ENCODE results near the gene LRRC55. TPM values are rescaled to one million over a fixed set of nuclear protein-coding genes. Genes with fewer than 3 reads are reported as not detected.

The LRRC55 gene
- total RNA-seq, 1 experiment from 2014 or later, result not detected

- Histone ChIP-seq H3K79me2 (ENCODE audit: insufficient read depth, low read length) (no peaks in the 10 kb centered on the region), H2AFZ (ENCODE audit: low read depth, low read length, poor library complexity, severe bottlenecking) (no peak overlapping the region), H4K20me1 (ENCODE audit: insufficient read depth) (no peaks in the 10 kb centered on the region), H3K4me1 (ENCODE audit: control insufficient read depth in 1 of 2, insufficient read depth in 2 of 2, low read length in 2 of 2) (no peaks in the 10 kb centered on the region), H3K4me2 (ENCODE audit: low read length) (no peak overlapping the region), H3K27ac (ENCODE audit: low read depth, low read length) (no peak overlapping the region), H3K9me2 (ENCODE audit: insufficient read depth) (no peaks in the 10 kb centered on the region), H3K9ac (ENCODE audit: low read length) (no peak overlapping the region), H3K4me3 (replicated peaks in 1 of 2; ENCODE audit: low read depth in 1 of 2, low read length in 2 of 2) (no peak overlapping the region), H3K36me3 (ENCODE audit: control insufficient read depth in 1 of 2, insufficient read depth in 2 of 2, low read length in 2 of 2) (no peaks in the 10 kb centered on the region; a peak in 1 of 4 replicates), H3K27me3 (ENCODE audit: insufficient read depth, low read length) (peaks cover 4% of the 10 kb centered on the region; the same call in 1 of the 2 replicates), H3K9me3 (ENCODE audit: control insufficient read depth in 1 of 2, insufficient read depth in 1 of 2, low read depth in 1 of 2, low read length in 2 of 2) (no peaks in the 10 kb centered on the region)
- ChIA-PET CTCF (no interaction called here), RAD21 (ENCODE audit: low non-redundant PET in 1 of 2, low total read pairs in 2 of 2, uncharacterized antibody in 2 of 2, unreplicated experiment in 2 of 2) (no interaction called here), POLR2A (no interaction called here)
- ATAC-seq (no peak; the same call in 1 of the 2 replicates), DNase-seq (ENCODE audit: low read depth, low spot score) (no peak)
- intact Hi-C loops (cut with micrococcal nuclease), result no loop called here
- TF ChIP-seq SP1 (IDR thresholded peaks at IDR 0.05; ENCODE audit: low read depth), result no peak
- no TSS peak for BruUV-seq (replicated peaks)
Measured at GRCh38 chr11:57180964-57181363, 789 bp upstream of the LRRC55 start.

GRCh38 chr11:57182896-57183295 is 1.1 kb downstream of the LRRC55 start:
- no peaks in the 10 kb centered on the region for H3K4me1 ChIP-seq (ENCODE audit: control insufficient read depth in 1 of 2, insufficient read depth in 2 of 2, low read length in 2 of 2)
- RAD21 ChIA-PET (ENCODE audit: low non-redundant PET in 1 of 2, low total read pairs in 2 of 2, uncharacterized antibody in 2 of 2, unreplicated experiment in 2 of 2), result no interaction called here
- H3K27me3 ChIP-seq (ENCODE audit: insufficient read depth, low read length), result no peaks in the 10 kb centered on the region; the same call in 1 of the 2 replicates
- H3K4me3 ChIP-seq (replicated peaks in 1 of 2; ENCODE audit: low read depth in 1 of 2, low read length in 2 of 2), result no peak overlapping the region
- ATAC-seq (no peak), DNase-seq (ENCODE audit: low read depth, low spot score) (no peak)
- intact Hi-C loops (cut with micrococcal nuclease), result no loop called here
- H3K27ac ChIP-seq (ENCODE audit: low read depth, low read length), result no peak overlapping the region
- H2AFZ ChIP-seq (ENCODE audit: low read depth, low read length, poor library complexity, severe bottlenecking), result no peak overlapping the region
- H3K9ac ChIP-seq (ENCODE audit: low read length), result no peak overlapping the region
- no peaks in the 10 kb centered on the region for H3K9me3 ChIP-seq (ENCODE audit: control insufficient read depth in 1 of 2, insufficient read depth in 1 of 2, low read depth in 1 of 2, low read length in 2 of 2)
- no peaks in the 10 kb centered on the region for H4K20me1 ChIP-seq (ENCODE audit: insufficient read depth)
- no TSS peak for BruUV-seq (replicated peaks)
- no peaks in the 10 kb centered on the region for H3K79me2 ChIP-seq (ENCODE audit: insufficient read depth, low read length)
- no peak overlapping the region for H3K4me2 ChIP-seq (ENCODE audit: low read length)
- no peaks in the 10 kb centered on the region for H3K36me3 ChIP-seq (ENCODE audit: control insufficient read depth in 1 of 2, insufficient read depth in 2 of 2, low read length in 2 of 2)
- CTCF ChIA-PET, result no interaction called here
- POLR2A ChIA-PET, result no interaction called here
- H3K9me2 ChIP-seq (ENCODE audit: insufficient read depth), result no peaks in the 10 kb centered on the region
- no peak for TF ChIP-seq RAD21 (IDR thresholded peaks at IDR 0.05; ENCODE audit: low read depth)
- TF ChIP-seq POLR2AphosphoS5 (IDR thresholded peaks at IDR 0.05; ENCODE audit: low read depth, low read length), result no peak
- TF ChIP-seq POLR2A (IDR thresholded peaks at IDR 0.05; ENCODE audit: borderline replicate concordance, extremely low read depth, insufficient read depth, insufficient read length), result no peak
- no peak for TF ChIP-seq EGR1 (IDR thresholded peaks at IDR 0.05; ENCODE audit: low read depth)
- no peak for TF ChIP-seq ZBTB33 (IDR thresholded peaks at IDR 0.05; ENCODE audit: extremely low read depth, insufficient replicate concordance, low read length)
- TF ChIP-seq ZFX (IDR thresholded peaks at IDR 0.05), result no peak
- no peak for TF ChIP-seq ELF1 (IDR thresholded peaks at IDR 0.05; ENCODE audit: borderline replicate concordance, low read depth)
- no peak for TF ChIP-seq ATF3 (IDR thresholded peaks at IDR 0.05)
- TF ChIP-seq EZH2phosphoT487 (IDR thresholded peaks at IDR 0.05; ENCODE audit: borderline replicate concordance), result no peak
- TF ChIP-seq CTCF (IDR thresholded peaks at IDR 0.05 in 2 of 3, conservative IDR thresholded peaks at IDR 0.05 in 1 of 3; ENCODE audit: borderline replicate concordance in 1 of 3, insufficient read depth in 1 of 3, low read depth in 2 of 3, low read length in 2 of 3), result no peak
- no peak for TF ChIP-seq ZNF274 (IDR thresholded peaks at IDR 0.05; ENCODE audit: low read depth, low read length)
- no peak for TF ChIP-seq SIN3A (IDR thresholded peaks at IDR 0.05; ENCODE audit: low read depth)
- no peak for TF ChIP-seq TCF7L2 (IDR thresholded peaks at IDR 0.05; ENCODE audit: borderline replicate concordance, extremely low read depth, insufficient read depth, insufficient read length)
